Activated B cell treated with CpG ODN at 0.5 μM for 24 hours (primary cell): ENCODE measurements around the gene ECI1. TPM values are rescaled to one million over a fixed set of nuclear protein-coding genes. Genes with fewer than 3 reads are reported as not detected.

Source experiments
- ATAC-seq: fragments of 200-7000 bp; cut with Tn5 transposase; one replicate; pipeline ENCODE4 v1.10.0; 2021; ENCODE audit warnings: low read depth, mild to moderate bottlenecking, moderate library complexity
- CTCF ChIA-PET: fragments of 350-600 bp; sonication (Branson Sonifier 250); formaldehyde crosslinking; loops from one replicate; lab custom pipeline; 2021; ENCODE audit warnings: antibody characterized with exemption; lab: Charles Lee
- POLR2A ChIA-PET: fragments of 350-600 bp; sonication (Branson Sonifier 250); formaldehyde crosslinking; loops from one replicate; lab custom pipeline; 2021; ENCODE audit warnings: antibody characterized with exemption; lab: Charles Lee
- DNase-seq: peaks from one replicate; pipeline ENCODE4 v3.0.0; 2022
- H3K27ac Mint-ChIP-seq: one replicate; pipeline ENCODE4 v1.8.0; 2020; ENCODE audit warnings: mixed read lengths
- H3K27me3 Mint-ChIP-seq: one replicate; pipeline ENCODE4 v1.8.0; 2021; ENCODE audit warnings: mixed read lengths
- H3K36me3 Mint-ChIP-seq: one replicate; pipeline ENCODE4 v1.8.0; 2021; ENCODE audit warnings: low read depth, mixed read lengths
- H3K4me1 Mint-ChIP-seq: one replicate; pipeline ENCODE4 v1.8.0; 2021; ENCODE audit warnings: mixed read lengths
- H3K4me3 Mint-ChIP-seq: one replicate; pipeline ENCODE4 v1.8.0; 2020; ENCODE audit warnings: mild to moderate bottlenecking, mixed read lengths
- H3K9me3 Mint-ChIP-seq: one replicate; pipeline ENCODE4 v1.8.0; 2020; ENCODE audit warnings: mixed read lengths
- intact Hi-C: fragments of 100-400 bp; cut with micrococcal nuclease; formaldehyde crosslinking; loops from one replicate; pipeline ENCODE4 v1.15.1; 2024
- total RNA-seq: library from RNA; stranded (reverse); gene quantifications from 2 replicates; pipeline ENCODE4 v1.2.3, GENCODE V29; 2022
- TF ChIP-seq, protein P1 (sequence below): fragments of 200-600 bp; IDR thresholded peaks from one replicate; pipeline ENCODE4 v1.8.0; 2022; ENCODE audit warnings: antibody characterized with exemption, mild to moderate bottlenecking

Gene ECI1
- total RNA-seq, 1 donor from 2014 or later, result 38.1 TPM

DNA sequence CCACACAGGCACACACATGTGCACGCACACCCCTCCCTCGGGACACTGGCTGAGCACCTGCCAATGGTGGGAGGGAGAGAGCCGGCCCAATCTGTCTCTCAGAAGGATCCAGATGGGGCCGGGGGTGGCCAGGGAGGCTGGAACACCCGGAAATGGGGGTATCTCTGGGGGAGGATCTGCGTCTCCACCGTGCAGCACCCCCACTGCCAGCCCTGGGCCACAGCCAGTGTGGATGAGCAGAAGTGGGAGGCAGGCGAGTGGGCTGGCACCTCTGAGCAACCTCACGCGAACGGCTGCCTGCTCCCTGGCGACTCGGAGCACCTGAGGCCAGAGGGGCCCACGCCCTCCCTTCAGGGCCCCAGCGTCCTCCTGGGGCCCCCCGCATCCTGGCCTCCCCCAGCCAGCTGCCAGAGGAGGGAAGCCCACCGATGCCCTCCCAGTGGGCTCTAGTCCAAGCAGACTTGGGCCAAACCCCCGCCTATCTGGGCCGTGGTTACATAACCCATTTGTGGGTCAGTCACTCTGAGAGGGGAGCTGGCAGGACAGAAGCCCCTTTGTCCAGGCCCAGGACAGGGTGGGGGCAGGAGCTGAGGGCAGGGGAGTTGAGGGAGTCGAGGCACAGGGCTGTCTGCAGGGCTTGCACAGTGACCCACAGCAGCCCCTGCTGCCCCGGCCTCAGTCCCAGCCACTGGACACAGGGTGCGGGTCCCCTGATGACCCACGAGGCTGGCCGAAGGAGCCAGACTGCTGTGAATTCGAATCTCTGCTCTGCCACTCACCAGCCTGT lies 60.5 kb downstream of the ECI1 start:
- Mint-ChIP-seq H3K27me3 (peaks cover 9% of the 10 kb centered on the region), H3K4me1 (peaks cover 8% of the 10 kb centered on the region), H3K27ac (no peak overlapping the region), H3K36me3 (no peaks in the 10 kb centered on the region), H3K9me3 (no peaks in the 10 kb centered on the region), H3K4me3 (no peak overlapping the region)
- no peak for ATAC-seq
- intact Hi-C loops, result no loop called here
- DNase-seq, result no peak
- TF ChIP-seq, protein P1, sequence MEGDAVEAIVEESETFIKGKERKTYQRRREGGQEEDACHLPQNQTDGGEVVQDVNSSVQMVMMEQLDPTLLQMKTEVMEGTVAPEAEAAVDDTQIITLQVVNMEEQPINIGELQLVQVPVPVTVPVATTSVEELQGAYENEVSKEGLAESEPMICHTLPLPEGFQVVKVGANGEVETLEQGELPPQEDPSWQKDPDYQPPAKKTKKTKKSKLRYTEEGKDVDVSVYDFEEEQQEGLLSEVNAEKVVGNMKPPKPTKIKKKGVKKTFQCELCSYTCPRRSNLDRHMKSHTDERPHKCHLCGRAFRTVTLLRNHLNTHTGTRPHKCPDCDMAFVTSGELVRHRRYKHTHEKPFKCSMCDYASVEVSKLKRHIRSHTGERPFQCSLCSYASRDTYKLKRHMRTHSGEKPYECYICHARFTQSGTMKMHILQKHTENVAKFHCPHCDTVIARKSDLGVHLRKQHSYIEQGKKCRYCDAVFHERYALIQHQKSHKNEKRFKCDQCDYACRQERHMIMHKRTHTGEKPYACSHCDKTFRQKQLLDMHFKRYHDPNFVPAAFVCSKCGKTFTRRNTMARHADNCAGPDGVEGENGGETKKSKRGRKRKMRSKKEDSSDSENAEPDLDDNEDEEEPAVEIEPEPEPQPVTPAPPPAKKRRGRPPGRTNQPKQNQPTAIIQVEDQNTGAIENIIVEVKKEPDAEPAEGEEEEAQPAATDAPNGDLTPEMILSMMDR, result no peak
- ChIA-PET POLR2A (interaction anchor here (0.6 kb wide), 1 partner anchor 228 kb away, joined by 4 read pairs; no protein-coding TSS in a partner anchor), CTCF (no interaction called here)

DNA sequence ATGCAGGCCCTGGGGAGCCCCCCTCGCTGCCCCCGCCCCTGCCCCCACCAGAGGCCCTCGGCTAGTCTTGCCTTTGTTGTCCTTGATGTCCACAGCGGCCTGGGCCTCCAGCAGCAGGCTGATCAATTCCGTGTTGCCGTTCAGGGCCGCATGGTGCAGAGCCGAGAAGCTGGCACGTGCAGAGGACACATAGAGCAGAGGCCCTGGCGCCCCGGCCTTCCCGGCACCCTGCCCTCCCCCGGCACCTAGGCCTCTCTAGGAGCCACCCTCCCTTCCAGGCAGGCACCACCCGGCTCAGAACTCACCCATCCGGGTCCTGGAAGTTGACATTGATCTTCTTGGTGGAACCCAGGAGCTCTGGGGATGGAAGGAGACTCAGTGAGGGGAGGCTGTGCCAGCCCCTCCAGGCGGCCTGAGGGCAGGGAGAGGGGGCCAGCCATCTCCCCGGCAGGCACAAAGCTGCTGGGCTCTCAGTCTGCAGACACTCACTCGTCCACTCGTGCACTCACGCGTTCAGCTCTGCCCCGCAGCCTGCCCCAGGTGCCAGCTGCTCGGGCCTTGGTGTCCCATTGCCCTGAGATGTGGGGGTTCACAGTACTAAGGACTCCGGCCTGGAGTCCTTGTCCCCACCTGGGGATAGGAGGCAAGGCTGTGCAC lies 61.3 kb downstream of the ECI1 start:
- no peak overlapping the region for H3K4me3 Mint-ChIP-seq
- POLR2A ChIA-PET, result interaction anchor here (0.7 kb wide), 1 partner anchor 50 kb away, joined by 6 read pairs; no protein-coding TSS in a partner anchor
- no peaks in the 10 kb centered on the region for H3K36me3 Mint-ChIP-seq
- no peaks in the 10 kb centered on the region for H3K9me3 Mint-ChIP-seq
- CTCF ChIA-PET, result no interaction called here
- no peak overlapping the region for H3K27ac Mint-ChIP-seq
- intact Hi-C loops, result no loop called here
- DNase-seq (no peak), ATAC-seq (no peak)
- H3K27me3 Mint-ChIP-seq, result peaks cover 9% of the 10 kb centered on the region
- peaks cover 5% of the 10 kb centered on the region for H3K4me1 Mint-ChIP-seq
- TF ChIP-seq, protein P1, result no peak

Other genes starting within 250 kb of the ECI1 start
- 56.4 and 59.3 TPM in 2 replicates for gene ZNF598, start 241.8 kb downstream of the ECI1 start, total RNA-seq
- gene NPW, start 231.8 kb downstream of the ECI1 start, total RNA-seq, result 1.5 and 1.7 TPM in 2 replicates
- gene NHERF2, start 224.7 kb downstream of the ECI1 start, total RNA-seq, result 0.56 and 0.93 TPM in 2 replicates
- gene NTHL1, start 203.8 kb downstream of the ECI1 start, total RNA-seq, result 10.5 and 11.5 TPM in 2 replicates
- gene TSC2, start 203.6 kb downstream of the ECI1 start, total RNA-seq, result 130 and 139 TPM in 2 replicates
- gene PKD1, start 115.7 kb downstream of the ECI1 start, total RNA-seq, result 58.6 and 84.2 TPM in 2 replicates
- 0.61 TPM in 1 of 2 replicates, not detected in the other for gene RAB26, start 103.0 kb downstream of the ECI1 start, total RNA-seq
- 72.7 and 78.1 TPM in 2 replicates for gene TRAF7, start 95.8 kb downstream of the ECI1 start, total RNA-seq
- not detected in 2 replicates for gene CASKIN1, start 55.0 kb downstream of the ECI1 start, total RNA-seq
- 35.7 and 38.7 TPM in 2 replicates for gene MLST8, start 46.1 kb downstream of the ECI1 start, total RNA-seq
- gene BRICD5, start 40.7 kb downstream of the ECI1 start, total RNA-seq, result 4.9 and 5.1 TPM in 2 replicates
- gene PGP, start 36.7 kb downstream of the ECI1 start, total RNA-seq, result 9.9 and 10.4 TPM in 2 replicates
- gene E4F1, start 28.0 kb downstream of the ECI1 start, total RNA-seq, result 29.9 and 31.3 TPM in 2 replicates
- gene DNASE1L2, start 15.1 kb downstream of the ECI1 start, total RNA-seq, result 1.2 and 1.3 TPM in 2 replicates
- gene RNPS1, start 16.5 kb upstream of the ECI1 start, total RNA-seq, result 228 and 232 TPM in 2 replicates
- 2.4 and 3.1 TPM in 2 replicates for gene ABCA3, start 89.1 kb upstream of the ECI1 start, total RNA-seq
- 5.3 and 5.5 TPM in 2 replicates for gene CCNF, start 177.9 kb upstream of the ECI1 start, total RNA-seq
- gene TEDC2, start 208.5 kb upstream of the ECI1 start, total RNA-seq, result 3.4 and 4.4 TPM in 2 replicates
- gene NTN3, start 219.7 kb upstream of the ECI1 start, total RNA-seq, result not detected in 2 replicates
- gene TBC1D24, start 223.5 kb upstream of the ECI1 start, total RNA-seq, result 9.1 and 12.6 TPM in 2 replicates